RWPE2 (cell line): ENCODE measurements around the gene KAZN.

ENCODE experiments used
- ATAC-seq: fragments of 200-7000 bp; cut with Tn5 transposase; 3 replicates; pipeline ENCODE4 v1.9.1; 2021; ENCODE audit warnings: low read depth
- DNase-seq: peaks from one replicate; pipeline ENCODE4 v3.0.0-alpha.2; 2020; ENCODE audit warnings: low spot score
- H3K27ac ChIP-seq: fragments of 450-650 bp; 2 replicates; pipeline ENCODE4 v1.5.1; 2017; ENCODE audit warnings: mild to moderate bottlenecking; ENCODE audit not compliant: poor library complexity, severe bottlenecking
- H3K27me3 ChIP-seq: fragments of 250-450 bp; sonication (Bioruptor Pico); 2 replicates; pipeline ENCODE4 v1.5.1; 2021; ENCODE audit warnings: mild to moderate bottlenecking, moderate library complexity; ENCODE audit not compliant: insufficient read depth, poor library complexity, severe bottlenecking
- H3K36me3 ChIP-seq: fragments of 250-450 bp; sonication (Bioruptor Pico); 2 replicates; pipeline ENCODE4 v1.5.1; 2020; ENCODE audit warnings: low read depth, mild to moderate bottlenecking, moderate library complexity
- H3K4me1 ChIP-seq: fragments of 250-450 bp; sonication (Bioruptor Pico); 2 replicates; pipeline ENCODE4 v1.5.1; 2021; ENCODE audit warnings: mild to moderate bottlenecking, moderate library complexity; ENCODE audit not compliant: insufficient read depth, poor library complexity, severe bottlenecking
- H3K4me3 ChIP-seq: fragments of 250-450 bp; sonication (Bioruptor Pico); 2 replicates; pipeline ENCODE4 v1.5.1; 2021; ENCODE audit warnings: mild to moderate bottlenecking, moderate library complexity; ENCODE audit not compliant: severe bottlenecking
- H3K9me3 ChIP-seq: fragments of 250-450 bp; sonication (Bioruptor Pico); 2 replicates; pipeline ENCODE4 v1.5.1; 2021; ENCODE audit warnings: mild to moderate bottlenecking, moderate library complexity; ENCODE audit not compliant: severe bottlenecking
- CTCF ChIP-seq: fragments of 450-650 bp; IDR thresholded peaks from one replicate; pipeline ENCODE4 v1.5.1; 2017; ENCODE audit warnings: mild to moderate bottlenecking, moderate library complexity; ENCODE audit not compliant: poor library complexity, severe bottlenecking

The KAZN gene

GRCh38 chr1:14679027-14679688, 80.7 kb downstream of the KAZN start:
- no peak overlapping the region for H3K4me3 ChIP-seq

GRCh38 chr1:14681182-14681581, 82.7 kb downstream of the KAZN start:
- H3K9me3 ChIP-seq = no peaks in the 10 kb centered on the region
- no peak overlapping the region for H3K4me3 ChIP-seq
- ATAC-seq = peak; percentile 51; the same call in 1 of the 3 replicates
- no peaks in the 10 kb centered on the region for H3K36me3 ChIP-seq
- no peak for TF ChIP-seq CTCF
- H3K27me3 ChIP-seq = no peaks in the 10 kb centered on the region
- H3K27ac ChIP-seq = no peak overlapping the region
- no peaks in the 10 kb centered on the region for H3K4me1 ChIP-seq
- no peak for DNase-seq

More at GRCh38 chr1:14679027-14679688, 80.7 kb downstream of the KAZN start:
- no peak for ATAC-seq
- TF ChIP-seq CTCF = no peak
- H3K27me3 ChIP-seq = no peaks in the 10 kb centered on the region
- no peak overlapping the region for H3K27ac ChIP-seq
- H3K4me1 ChIP-seq = no peaks in the 10 kb centered on the region
- no peaks in the 10 kb centered on the region for H3K9me3 ChIP-seq
- no peaks in the 10 kb centered on the region for H3K36me3 ChIP-seq
- DNase-seq = no peak

- Histone ChIP-seq H3K4me1 (no peaks in the 10 kb centered on the region), H3K4me3 (no peak overlapping the region), H3K27me3 (no peaks in the 10 kb centered on the region), H3K9me3 (no peaks in the 10 kb centered on the region), H3K36me3 (no peaks in the 10 kb centered on the region), H3K27ac (no peak overlapping the region)
- DNase-seq (no peak), ATAC-seq (no peak)
- TF ChIP-seq CTCF = no peak
Observed at GRCh38 chr1:14682941-14683621, 84.6 kb downstream of the KAZN start.

GRCh38 chr1:14685078-14685477, 86.6 kb downstream of the KAZN start:
- Histone ChIP-seq H3K4me3 (no peak overlapping the region), H3K27me3 (no peaks in the 10 kb centered on the region), H3K4me1 (no peaks in the 10 kb centered on the region), H3K36me3 (no peaks in the 10 kb centered on the region), H3K27ac (no peak overlapping the region), H3K9me3 (no peaks in the 10 kb centered on the region)
- no peak for TF ChIP-seq CTCF
- ATAC-seq = no peak
- no peak for DNase-seq

GRCh38 chr1:14686701-14687100, 88.2 kb downstream of the KAZN start:
- Histone ChIP-seq H3K27me3 (no peaks in the 10 kb centered on the region), H3K36me3 (no peaks in the 10 kb centered on the region), H3K27ac (no peak overlapping the region), H3K4me1 (no peaks in the 10 kb centered on the region), H3K4me3 (no peak overlapping the region), H3K9me3 (no peaks in the 10 kb centered on the region)
- no peak for TF ChIP-seq CTCF
- DNase-seq (no peak), ATAC-seq (no peak)
